ENCODE data around the gene VASN. TPM values are rescaled to one million over a fixed set of nuclear protein-coding genes. Genes with fewer than 3 reads are reported as not detected.

Gene VASN
- total and polyA plus RNA-seq, 10 of the 15 experiments (the other 5 are each of a cell fraction or from before 2014, with no cell fraction given), result 0.02 to 0.19 (median 0.14) TPM; not detected in 6

DNA sequence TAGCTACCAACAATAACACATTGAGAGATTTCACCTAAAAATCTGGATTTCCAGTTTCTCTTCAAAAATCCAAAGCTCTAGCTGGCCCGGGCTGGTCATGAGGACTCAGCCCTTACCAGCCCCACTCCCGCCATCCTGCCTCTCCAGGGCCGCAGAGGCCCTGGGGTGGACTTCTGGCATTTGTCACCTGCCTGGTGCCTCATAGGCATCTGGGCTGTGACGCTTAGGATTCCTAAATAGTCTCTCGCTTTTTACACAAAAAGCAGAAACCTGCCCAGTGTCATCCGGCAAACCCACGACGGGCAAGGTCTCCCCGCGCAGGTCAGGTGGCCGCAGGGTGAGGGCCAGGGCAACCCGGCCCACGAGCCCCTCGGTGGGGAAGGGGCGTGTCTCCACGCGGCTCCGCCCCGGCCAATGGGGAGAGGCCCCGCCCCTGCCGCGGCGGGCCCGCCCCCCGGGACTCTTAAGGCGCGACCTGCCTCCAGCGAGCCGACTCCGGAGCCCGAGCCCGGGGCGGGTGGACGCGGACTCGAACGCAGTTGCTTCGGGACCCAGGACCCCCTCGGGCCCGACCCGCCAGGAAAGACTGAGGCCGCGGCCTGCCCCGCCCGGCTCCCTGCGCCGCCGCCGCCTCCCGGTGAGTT is at the start of gene VASN (continued):
- TF ChIP-seq CBFB (IDR thresholded peaks at IDR 0.05; ENCODE audit: low read depth) (no peak), E4F1 (IDR thresholded peaks at IDR 0.05; ENCODE audit: borderline replicate concordance, partially characterized antibody) (no peak), SREBF2 (IDR thresholded peaks at IDR 0.05; ENCODE audit: low read length) (no peak), IKZF1 (conservative IDR thresholded peaks at IDR 0.05) (no peak), SMAD5 (IDR thresholded peaks at IDR 0.05; ENCODE audit: low read depth) (no peak), PAX5 (IDR thresholded peaks at IDR 0.05; ENCODE audit: borderline replicate concordance, low read depth, low read length) (no peak), ZSCAN29 (IDR thresholded peaks at IDR 0.05) (no peak)

- Histone ChIP-seq H3K27me3 (replicated peaks in 1 of 2; ENCODE audit: control insufficient read depth in 2 of 2, insufficient read depth in 2 of 2, low read length in 1 of 2) (no peaks in the 10 kb centered on the region), H3K4me2 (ENCODE audit: control insufficient read depth, insufficient read depth) (no peak overlapping the region), H3K9ac (ENCODE audit: control insufficient read depth, insufficient read depth, low read length) (no peak overlapping the region), H2AFZ (ENCODE audit: control insufficient read depth, low read depth, low read length) (no peak overlapping the region), H3K36me3 (ENCODE audit: control insufficient read depth in 2 of 2, insufficient read depth in 2 of 2, low read length in 1 of 2) (no peaks in the 10 kb centered on the region), H3K9me3 (replicated peaks; ENCODE audit: control insufficient read depth, insufficient read depth, low read length) (no peaks in the 10 kb centered on the region), H3K27ac (ENCODE audit: control insufficient read depth, insufficient read depth) (no peak overlapping the region), H4K20me1 (ENCODE audit: control insufficient read depth, insufficient read depth) (no peaks in the 10 kb centered on the region), H3K4me1 (ENCODE audit: control insufficient read depth, insufficient read depth, low read length) (peaks cover 14% of the 10 kb centered on the region), H3K4me3 (no peak overlapping the region), H3K79me2 (ENCODE audit: control insufficient read depth, insufficient read depth, low read length) (no peaks in the 10 kb centered on the region)
- in situ Hi-C loops (cut with MboI), result no loop called here
- 45% methylated on average over 21 of the region's 30 CpGs for WGBS (ENCODE audit: insufficient coverage, insufficient replicate concordance, low lambda C conversion rate, missing lambda C conversion rate)
- CTCF ChIA-PET, result interaction anchor here (1.3 to 12.1 kb wide), 3 partner anchors 12 to 69 kb away, joined by 3 to 145 read pairs (median 140); no protein-coding TSS in a partner anchor
- FAIRE-seq, result no peak
- SMC1A ChIA-PET (ENCODE audit: uncharacterized antibody, unreplicated experiment), result no interaction called here
- POLR2A ChIA-PET, result interaction anchor here (0.6 kb wide), 1 partner anchor 263 kb away, joined by 5 read pairs; no protein-coding TSS in a partner anchor
- BruUV-seq (replicated peaks), result no TSS peak
- DNase-seq (ENCODE audit: low read depth, low spot score), result no peak
- TF ChIP-seq MLLT1 (IDR thresholded peaks at IDR 0.05) (no peak), CREB1 (IDR thresholded peaks at IDR 0.05; ENCODE audit: low read depth) (no peak), ZBED1 (IDR thresholded peaks at IDR 0.05; ENCODE audit: borderline replicate concordance) (no peak), YY1 (IDR thresholded peaks at IDR 0.05; ENCODE audit: low read depth, low read length) (no peak), MXI1 (IDR thresholded peaks at IDR 0.05; ENCODE audit: low read depth, low read length) (no peak), SUPT20H (IDR thresholded peaks at IDR 0.05; ENCODE audit: borderline replicate concordance, control insufficient read depth, low read depth, low read length) (no peak), NRF1 (conservative IDR thresholded peaks at IDR 0.05; ENCODE audit: low read depth, low read length) (no peak), TAF1 (IDR thresholded peaks at IDR 0.05; ENCODE audit: borderline replicate concordance, low read depth, low read length) (no peak)
- intact Hi-C loops (cut with micrococcal nuclease; ENCODE audit: unreplicated experiment), result no loop called here
- RAD21 ChIA-PET (ENCODE audit: unreplicated experiment), result no interaction called here
- no peak for ATAC-seq
These were observed 49.3 kb upstream of the VASN start for GRCh38 chr16:4322121-4323052.

Measured in GM12878 (cell line).